GM18519 (cell line): Measurements from ENCODE around the gene TMPRSS5.

Experiments used
- ATAC-seq: cut with Tn5 transposase; IDR thresholded peaks from one replicate; pipeline ENCODE4 v1.9.1; 2021; ENCODE audit warnings: mild to moderate bottlenecking, moderate library complexity; ENCODE audit not compliant: unreplicated experiment, low FRiP score

Gene TMPRSS5

DNA sequence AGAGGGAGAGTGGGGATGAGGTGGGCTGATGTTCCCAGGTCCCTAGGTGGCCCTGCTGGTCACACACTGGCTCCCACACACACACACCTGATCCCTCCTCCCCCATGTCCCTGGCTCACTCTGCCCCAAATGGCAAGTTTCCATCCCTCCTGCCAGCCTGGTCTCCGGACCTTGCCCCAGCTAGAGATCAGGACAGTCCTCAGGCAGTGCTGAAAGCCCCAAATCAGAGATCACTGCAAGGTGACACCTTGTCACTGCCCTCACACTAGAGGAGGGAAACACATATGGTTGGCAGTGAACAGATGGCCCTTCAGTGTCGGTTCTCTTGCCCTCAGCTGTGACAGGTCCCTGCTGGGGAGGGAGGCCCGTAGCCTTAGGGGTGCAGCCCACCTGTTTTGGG lies 7.6 kb downstream of the TMPRSS5 start:
- ATAC-seq = no peak

DNA sequence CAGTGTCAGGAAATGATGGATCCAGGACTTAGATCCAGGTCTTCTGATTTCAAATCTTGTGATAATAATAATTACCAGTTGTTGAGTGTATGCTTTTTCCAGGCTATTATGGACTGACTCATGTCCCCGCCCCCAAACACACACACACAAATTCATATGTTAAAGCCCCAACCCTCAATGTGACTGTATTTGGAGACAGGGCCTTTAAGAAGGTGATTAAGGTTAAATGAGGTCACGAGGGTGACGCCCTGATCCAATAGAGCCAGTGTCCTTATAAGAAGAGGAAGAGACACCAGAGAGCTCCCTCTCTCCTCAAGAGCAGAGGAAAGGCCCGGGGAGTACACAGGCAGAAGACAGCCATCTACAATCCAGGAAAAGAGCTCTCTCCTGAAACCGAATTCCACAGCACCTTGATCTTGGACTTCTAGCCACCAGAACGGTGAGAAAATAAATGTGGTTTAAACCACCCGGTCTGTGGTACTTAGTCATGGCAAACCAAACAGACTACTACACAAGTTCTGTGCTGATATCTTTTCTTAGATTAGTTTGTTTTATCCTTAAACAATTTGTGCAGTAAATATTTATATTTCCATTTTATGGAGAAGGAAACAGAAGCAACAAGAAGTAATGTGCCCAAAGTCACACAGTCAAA lies 8.2 kb downstream of the TMPRSS5 start:
- no peak for ATAC-seq

DNA sequence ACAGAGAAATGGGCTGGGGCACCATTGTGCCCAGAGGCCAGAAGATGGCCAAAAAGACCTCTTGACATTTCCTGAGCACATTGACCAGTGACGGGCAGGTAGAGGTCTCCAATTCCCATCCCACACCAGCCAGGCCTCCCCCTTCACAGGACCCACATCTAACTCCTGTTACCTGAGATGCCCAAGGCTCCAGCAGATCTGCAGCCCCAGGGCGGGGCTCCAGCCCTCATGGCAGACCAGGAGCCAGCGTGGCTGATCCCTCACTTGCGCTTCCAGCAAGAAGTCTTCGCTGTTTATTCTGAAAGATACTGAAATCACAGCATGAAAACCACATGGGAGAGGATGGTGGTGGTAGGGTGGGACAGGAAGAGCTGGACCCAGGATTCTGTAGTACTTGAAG lies 9.0 kb downstream of the TMPRSS5 start:
- no peak for ATAC-seq

GRCh38 chr11:113695207-113695606 lies 10.9 kb downstream of the TMPRSS5 start:
- ATAC-seq = no peak

- no peak for ATAC-seq
These were observed 11.7 kb downstream of the TMPRSS5 start for GRCh38 chr11:113694390-113694789.

GRCh38 chr11:113693030-113693429 lies 13.1 kb downstream of the TMPRSS5 start:
- ATAC-seq = no peak

GRCh38 chr11:113690619-113691569 lies 15.2 kb downstream of the TMPRSS5 start:
- no peak for ATAC-seq

DNA sequence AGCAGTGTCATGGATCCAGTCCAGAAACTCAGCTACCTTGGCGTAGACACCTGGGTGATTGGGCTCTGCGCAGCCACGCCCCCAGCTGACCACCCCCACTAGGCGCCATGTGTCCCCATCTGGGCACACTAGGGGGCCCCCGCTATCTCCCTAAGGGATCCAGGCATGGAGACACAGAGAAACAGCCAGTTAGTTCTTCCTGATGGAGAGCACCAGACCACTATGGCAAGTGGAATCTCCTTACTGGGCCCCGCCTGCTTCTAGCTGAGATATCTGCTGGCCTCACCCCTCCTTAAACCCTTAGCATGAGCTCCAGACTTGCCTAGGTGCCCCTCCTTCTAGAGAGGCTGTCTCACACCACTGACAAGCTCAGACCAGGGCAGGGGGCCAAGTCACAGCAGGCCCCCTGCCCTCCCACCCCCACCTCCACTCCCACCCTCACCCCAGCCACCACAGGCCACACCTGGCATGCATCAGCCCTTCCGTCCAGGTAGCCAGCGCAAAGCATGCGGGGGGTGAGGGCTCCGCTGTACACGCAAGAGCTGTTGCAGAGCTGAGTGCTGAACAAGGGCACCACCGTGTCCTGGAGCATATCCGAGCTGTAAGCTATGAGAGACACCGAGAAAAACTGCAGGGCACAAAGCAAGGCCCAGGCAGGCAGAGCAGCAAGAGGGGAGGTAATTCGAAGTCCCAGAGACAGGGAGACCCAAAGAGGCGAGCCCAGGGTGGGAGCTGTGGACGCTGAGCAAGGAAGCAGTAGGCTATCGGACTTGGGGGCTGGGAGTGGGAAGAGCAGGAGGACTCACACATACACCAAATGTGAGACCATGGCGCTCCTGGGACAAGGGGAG lies 16.1 kb downstream of the TMPRSS5 start:
- ATAC-seq = no peak

- ATAC-seq = no peak
These were observed 20.3 kb downstream of the TMPRSS5 start for GRCh38 chr11:113685654-113686359.

GRCh38 chr11:113684496-113684895 lies 21.6 kb downstream of the TMPRSS5 start:
- no peak for ATAC-seq

DNA sequence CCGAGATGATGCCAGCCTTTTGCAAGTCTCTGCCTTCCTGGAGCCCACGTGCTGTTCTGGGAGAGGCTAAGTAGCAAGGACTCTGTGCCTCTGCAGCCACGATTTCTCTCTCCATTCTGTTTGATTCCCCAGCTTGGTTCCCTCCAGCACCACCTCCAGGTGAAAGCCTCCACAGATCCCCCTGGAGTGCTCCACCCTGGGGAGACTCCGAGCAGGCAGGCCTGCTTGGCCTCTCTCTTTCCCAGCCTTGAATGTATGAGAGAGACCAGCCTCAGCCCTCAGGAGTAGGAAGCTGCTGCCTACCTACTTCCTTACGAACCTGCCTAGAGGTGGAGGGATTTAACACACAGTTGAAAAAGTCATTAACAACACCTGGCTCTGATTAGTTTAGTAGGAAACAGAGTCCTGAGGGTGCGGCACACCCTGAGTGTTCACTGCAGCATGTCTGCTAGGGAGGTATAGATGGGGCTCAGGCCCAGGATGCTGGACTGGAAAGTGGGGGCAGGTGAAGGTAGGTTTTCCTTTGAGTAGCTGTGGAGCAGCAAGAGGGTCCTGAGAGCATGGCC lies 22.5 kb downstream of the TMPRSS5 start:
- no peak for ATAC-seq

DNA sequence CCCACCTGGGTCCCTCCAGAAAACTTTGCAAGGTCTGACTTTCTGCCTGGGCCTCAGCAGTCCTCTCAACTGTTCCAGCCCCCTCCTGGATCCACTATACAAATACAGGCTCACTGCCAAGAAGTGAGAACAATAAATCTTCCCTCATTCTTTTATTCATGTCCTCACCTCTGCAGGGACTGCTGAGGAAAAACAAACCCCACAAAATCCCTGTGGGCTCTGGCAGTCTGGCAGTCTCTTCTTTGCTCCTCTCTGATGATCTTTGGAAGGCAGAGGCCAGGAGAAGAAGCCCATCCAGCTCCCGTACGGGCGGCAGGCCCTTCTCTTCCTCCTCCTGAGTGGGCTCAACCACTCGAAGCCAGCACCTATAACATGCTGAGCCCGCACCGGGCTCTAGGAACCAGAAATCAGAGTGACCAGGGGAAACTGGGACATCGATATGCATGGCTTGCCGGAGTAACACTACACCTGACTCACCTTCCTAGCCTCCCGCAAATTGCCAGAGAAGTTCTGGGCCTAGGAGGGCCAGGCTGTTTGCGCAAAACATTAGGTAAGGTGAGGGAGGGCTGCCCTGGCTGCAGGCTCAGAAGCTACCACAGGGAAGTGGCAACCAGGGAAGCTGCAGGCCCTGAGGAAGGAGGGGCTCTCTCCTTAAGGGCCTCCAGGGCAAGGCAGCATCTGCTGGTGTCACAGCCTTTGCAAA lies 24.2 kb downstream of the TMPRSS5 start:
- ATAC-seq = no peak

GRCh38 chr11:113681282-113681681 lies 24.8 kb downstream of the TMPRSS5 start:
- ATAC-seq = no peak

GRCh38 chr11:113677685-113678084 lies 28.4 kb downstream of the TMPRSS5 start:
- no peak for ATAC-seq

DNA sequence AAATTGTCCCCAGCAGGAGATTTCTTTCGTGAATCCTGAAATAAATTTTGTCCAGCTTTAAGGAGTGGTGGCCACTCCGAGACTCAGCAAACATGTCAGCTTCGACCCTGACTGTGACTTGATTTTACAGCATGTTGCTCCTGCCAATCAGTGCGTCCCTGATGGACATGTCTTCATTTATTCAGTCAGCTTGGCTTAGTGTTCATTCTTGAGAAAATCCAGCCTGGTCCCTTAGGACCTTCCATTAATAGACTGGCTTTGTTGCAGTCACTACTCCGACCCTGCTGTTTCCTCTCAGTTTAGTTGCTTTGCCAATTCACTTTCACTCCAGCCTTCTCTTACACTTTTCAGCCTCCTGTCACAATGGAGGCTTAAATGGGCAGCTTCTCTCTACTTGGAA lies 30.5 kb downstream of the TMPRSS5 start:
- ATAC-seq = no peak

DNA sequence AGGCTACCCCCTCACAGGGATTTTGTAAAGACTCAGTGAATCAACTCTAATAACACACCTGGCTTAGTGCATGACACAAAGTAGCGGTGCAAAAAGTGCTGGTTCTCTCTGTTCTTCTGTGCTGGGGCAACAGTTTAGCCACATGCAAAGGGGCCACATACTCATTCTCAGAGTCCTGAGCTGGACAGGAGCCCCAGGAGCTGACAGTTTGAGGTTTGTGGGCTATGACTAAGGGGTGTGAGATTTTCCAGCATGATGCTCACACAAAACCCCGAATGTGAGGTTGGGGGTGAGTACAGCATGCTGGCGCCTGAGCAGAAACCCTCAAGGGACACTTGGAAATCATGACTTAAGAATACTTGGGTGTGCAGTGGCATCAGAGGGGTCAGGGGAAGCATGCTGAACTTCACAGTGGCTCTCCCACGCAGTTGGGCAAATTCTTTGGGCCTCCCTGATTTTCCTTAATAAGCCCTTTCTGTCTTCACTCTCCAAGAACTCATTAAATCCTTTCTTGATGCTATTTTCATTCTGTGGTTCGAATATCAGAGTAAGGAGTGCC lies 31.0 kb downstream of the TMPRSS5 start:
- no peak for ATAC-seq

GRCh38 chr11:113674397-113674685 lies 31.8 kb downstream of the TMPRSS5 start:
- no peak for ATAC-seq

GRCh38 chr11:113673550-113674396 lies 32.3 kb downstream of the TMPRSS5 start:
- ATAC-seq = no peak
